GM18520 (cell line): ENCODE data around the gene TTLL1.
"Not testable (repeated sequence)": the region's sequence is repeated elsewhere in the genome, so short reads cannot be mapped to it uniquely, and the experiment has no call there.

ENCODE experiments used
- ATAC-seq: cut with Tn5 transposase; IDR thresholded peaks from one replicate; pipeline ENCODE4 v1.9.1; 2021; ENCODE audit not compliant: unreplicated experiment

TTLL1 gene

GRCh38 chr22:43014316-43014868, 74.8 kb downstream of the TTLL1 start:
- ATAC-seq = no peak

GRCh38 chr22:43013355-43014315, 75.6 kb downstream of the TTLL1 start:
- ATAC-seq = no peak

GRCh38 chr22:43012390-43012789, 76.8 kb downstream of the TTLL1 start:
- no peak for ATAC-seq

GRCh38 chr22:43011079-43011478, 78.1 kb downstream of the TTLL1 start:
- no peak for ATAC-seq

- no peak for ATAC-seq
These were observed 79.7 kb downstream of the TTLL1 start for GRCh38 chr22:43009444-43009843.

GRCh38 chr22:43008921-43009320, 80.3 kb downstream of the TTLL1 start:
- no peak for ATAC-seq

- ATAC-seq = no peak
These were observed 80.7 kb downstream of the TTLL1 start for GRCh38 chr22:43008509-43008908.

GRCh38 chr22:43007519-43008102, 81.6 kb downstream of the TTLL1 start:
- no peak for ATAC-seq

- no peak for ATAC-seq
These were observed 82.4 kb downstream of the TTLL1 start for GRCh38 chr22:43006753-43007152.

- ATAC-seq = no peak
These were observed 83.1 kb downstream of the TTLL1 start for GRCh38 chr22:43006016-43006505.

- ATAC-seq = no peak
These were observed 84.1 kb downstream of the TTLL1 start for GRCh38 chr22:43005106-43005505.

- ATAC-seq = no peak
These were observed 84.7 kb downstream of the TTLL1 start for GRCh38 chr22:43004362-43005035.

GRCh38 chr22:43002202-43002586, 87.0 kb downstream of the TTLL1 start:
- no peak for ATAC-seq

GRCh38 chr22:43001271-43002201, 87.7 kb downstream of the TTLL1 start:
- no peak for ATAC-seq

GRCh38 chr22:43000441-43001175, 88.6 kb downstream of the TTLL1 start:
- ATAC-seq = no peak

GRCh38 chr22:42997582-42998090, 91.6 kb downstream of the TTLL1 start:
- no peak for ATAC-seq

GRCh38 chr22:42996646-42997365, 92.4 kb downstream of the TTLL1 start:
- no peak for ATAC-seq

- not testable (repeated sequence) for ATAC-seq
These were observed 93.5 kb downstream of the TTLL1 start for GRCh38 chr22:42995654-42996053.
